Esophagus muscularis mucosa (tissue), 4 donors: ENCODE results near the gene ZSWIM5. TPM values are rescaled to one million over a fixed set of nuclear protein-coding genes. Genes with fewer than 3 reads are reported as not detected.
"Not testable (repeated sequence)": the region's sequence is repeated elsewhere in the genome, so short reads cannot be mapped to it uniquely, and the experiment has no call there.

Experiments
- DNase-seq: peaks from one replicate; pipeline ENCODE4 v3.0.0-alpha.2; 2017; ENCODE audit errors: extremely low spot score
- H3K27ac ChIP-seq, 4 donors: fragments of 200-600 bp; sonication (generic); replicated peaks in 1 of 4; 1 replicate in 3 of 4; 2 replicates in 1 of 4; pipeline ENCODE4 v1.5.1; 2016 to 2019; ENCODE audit warnings: mild to moderate bottlenecking in 1 of 4
- H3K27me3 ChIP-seq, 4 donors: fragments of 200-600 bp; sonication (generic); one replicate each; pipeline versions ENCODE4 v1.5.1 to v1.6.0; 2016 to 2019
- H3K36me3 ChIP-seq, 4 donors: fragments of 200-600 bp; sonication (generic); one replicate each; pipeline ENCODE4 v1.5.1; 2016 to 2019
- H3K4me1 ChIP-seq, 4 donors: fragments of 200-600 bp; sonication (generic); one replicate each; pipeline ENCODE4 v1.5.1; 2016 to 2019
- H3K4me3 ChIP-seq, 4 donors: fragments of 200-600 bp; sonication (generic); 1 replicate in 2 of 4; 2 replicates in 2 of 4; pipeline ENCODE4 v1.5.1; 2016 to 2019; ENCODE audit warnings: mild to moderate bottlenecking in 4 of 4, moderate library complexity in 1 of 4
- H3K9me3 ChIP-seq, 4 donors: fragments of 200-600 bp; sonication (generic); 1 replicate in 3 of 4; 2 replicates in 1 of 4; pipeline ENCODE4 v1.5.1; 2016 to 2019
- EP300 ChIP-seq: sonication (generic); formaldehyde crosslinking; IDR thresholded peaks from one replicate; pipeline ENCODE4 v1.6.1; 2017; ENCODE audit warnings: antibody characterized with exemption
- POLR2A ChIP-seq: fragments of 450-650 bp; IDR thresholded peaks from one replicate; pipeline ENCODE4 v1.6.1; 2017; ENCODE audit warnings: antibody characterized with exemption, moderate library complexity, mild to moderate bottlenecking, low read depth
- POLR2AphosphoS5 ChIP-seq, 2 donors: sonication (generic); formaldehyde crosslinking; IDR thresholded peaks; one replicate each; pipeline ENCODE4 v1.6.1; 2017; ENCODE audit warnings: antibody characterized with exemption in 2 of 2
- WGBS: methylation state at CpG from one replicate; pipeline ENCODE4 v1.1.5; 2018; 5-methylcytosine and 5-hydroxymethylcytosine counted together
- intact Hi-C: fragments of 100-400 bp; cut with DNase I; formaldehyde crosslinking; loops from one replicate; pipeline ENCODE4 v1.15.1; 2023
- total RNA-seq, 4 donors: library from RNA; depleted of rRNA; stranded (reverse); fragments of >200 nt; gene quantifications; one replicate each; pipeline versions ENCODE4 v1.1.0 to v1.2.1, GENCODE V29; 2016
- TF ChIP-seq, protein P1 (sequence below), 3 experiments: fragments of 200-600 bp in 2 of 3; fragments of 450-650 bp in 1 of 3; sonication (generic) in 2 of 3; IDR thresholded peaks; one replicate each; pipeline ENCODE4 v1.5.1; 2017 to 2019; ENCODE audit warnings: antibody characterized with exemption in 3 of 3, mild to moderate bottlenecking in 2 of 3, moderate library complexity in 1 of 3

ZSWIM5 gene
- total RNA-seq, 4 donors from 2014 or later: 3.3 to 6.2 (median 5.3) TPM

DNA sequence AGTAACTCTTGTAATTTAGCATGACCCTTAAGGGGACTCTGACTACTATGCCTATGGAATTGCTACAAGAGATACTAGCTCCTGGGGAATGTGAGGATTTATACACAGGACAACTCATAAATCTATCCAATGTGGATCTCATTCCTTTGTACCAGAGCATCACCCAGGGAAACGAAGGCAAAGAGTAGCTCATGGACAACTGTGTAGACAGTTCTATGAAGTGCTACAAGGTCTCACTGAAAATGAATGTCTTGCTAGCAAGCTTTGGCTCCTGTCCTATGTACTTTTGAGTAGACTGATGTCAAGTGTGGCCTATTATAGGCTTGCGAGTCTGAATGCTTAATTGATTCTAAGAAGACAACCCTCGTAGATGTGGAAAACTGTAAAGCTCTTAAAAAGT lies 93.7 kb downstream of the ZSWIM5 start:
- 84% methylated on average over 3 of the region's 3 CpGs for WGBS

DNA sequence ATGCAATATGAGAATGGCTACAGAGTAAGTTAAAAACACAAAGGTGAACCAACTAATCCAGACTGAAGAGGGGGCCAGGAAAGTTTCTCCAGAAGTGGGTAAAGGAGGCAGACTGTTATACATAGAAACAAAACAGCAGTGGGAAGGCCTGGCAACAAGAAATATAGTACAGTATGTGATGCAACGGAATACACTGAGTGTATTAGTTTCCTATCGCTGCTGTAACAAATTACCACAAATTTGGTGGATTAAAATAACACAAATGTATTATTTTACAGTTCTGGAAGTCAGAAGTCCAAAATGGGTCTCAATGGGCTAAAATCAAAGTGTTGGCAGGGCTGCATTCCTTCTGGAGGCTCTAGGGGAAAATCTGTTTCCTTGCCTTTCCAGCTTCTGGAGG lies 95.2 kb downstream of the ZSWIM5 start:
- TF ChIP-seq EP300 (no peak), POLR2A (no peak), POLR2AphosphoS5 (IDR thresholded peaks at IDR 0.05) (no peak)
- TF ChIP-seq, protein P1, sequence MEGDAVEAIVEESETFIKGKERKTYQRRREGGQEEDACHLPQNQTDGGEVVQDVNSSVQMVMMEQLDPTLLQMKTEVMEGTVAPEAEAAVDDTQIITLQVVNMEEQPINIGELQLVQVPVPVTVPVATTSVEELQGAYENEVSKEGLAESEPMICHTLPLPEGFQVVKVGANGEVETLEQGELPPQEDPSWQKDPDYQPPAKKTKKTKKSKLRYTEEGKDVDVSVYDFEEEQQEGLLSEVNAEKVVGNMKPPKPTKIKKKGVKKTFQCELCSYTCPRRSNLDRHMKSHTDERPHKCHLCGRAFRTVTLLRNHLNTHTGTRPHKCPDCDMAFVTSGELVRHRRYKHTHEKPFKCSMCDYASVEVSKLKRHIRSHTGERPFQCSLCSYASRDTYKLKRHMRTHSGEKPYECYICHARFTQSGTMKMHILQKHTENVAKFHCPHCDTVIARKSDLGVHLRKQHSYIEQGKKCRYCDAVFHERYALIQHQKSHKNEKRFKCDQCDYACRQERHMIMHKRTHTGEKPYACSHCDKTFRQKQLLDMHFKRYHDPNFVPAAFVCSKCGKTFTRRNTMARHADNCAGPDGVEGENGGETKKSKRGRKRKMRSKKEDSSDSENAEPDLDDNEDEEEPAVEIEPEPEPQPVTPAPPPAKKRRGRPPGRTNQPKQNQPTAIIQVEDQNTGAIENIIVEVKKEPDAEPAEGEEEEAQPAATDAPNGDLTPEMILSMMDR (IDR thresholded peaks at IDR 0.05): no peak
- H3K4me1 ChIP-seq: no peaks in the 10 kb centered on the region
- H3K27me3 ChIP-seq: no peaks in the 10 kb centered on the region
- WGBS: 92% methylated on average over 2 of the region's 2 CpGs
- intact Hi-C loops: no loop called here
- peaks cover 0 to 4% (median 0%) of the 10 kb centered on the region in 4 donors for H3K9me3 ChIP-seq
- no peaks in the 10 kb centered on the region for H3K36me3 ChIP-seq
- no peak for DNase-seq
- H3K4me3 ChIP-seq: no peak overlapping the region
- H3K27ac ChIP-seq: no peak overlapping the region

More for the DNA sequence above, 93.7 kb downstream of the ZSWIM5 start:
- Histone ChIP-seq H3K36me3 (no peaks in the 10 kb centered on the region), H3K4me3 (no peak overlapping the region), H3K4me1 (peaks cover 0 to 9% (median 4%) of the 10 kb centered on the region in 4 donors), H3K9me3 (peaks cover 0 to 4% (median 0%) of the 10 kb centered on the region in 4 donors), H3K27me3 (no peaks in the 10 kb centered on the region), H3K27ac (no peak overlapping the region)
- no peak for TF ChIP-seq POLR2AphosphoS5 (IDR thresholded peaks at IDR 0.05)
- TF ChIP-seq EP300: no peak
- TF ChIP-seq, protein P1 (IDR thresholded peaks at IDR 0.05): no peak
- no peak for TF ChIP-seq POLR2A
- DNase-seq: no peak
- intact Hi-C loops: no loop called here

DNA sequence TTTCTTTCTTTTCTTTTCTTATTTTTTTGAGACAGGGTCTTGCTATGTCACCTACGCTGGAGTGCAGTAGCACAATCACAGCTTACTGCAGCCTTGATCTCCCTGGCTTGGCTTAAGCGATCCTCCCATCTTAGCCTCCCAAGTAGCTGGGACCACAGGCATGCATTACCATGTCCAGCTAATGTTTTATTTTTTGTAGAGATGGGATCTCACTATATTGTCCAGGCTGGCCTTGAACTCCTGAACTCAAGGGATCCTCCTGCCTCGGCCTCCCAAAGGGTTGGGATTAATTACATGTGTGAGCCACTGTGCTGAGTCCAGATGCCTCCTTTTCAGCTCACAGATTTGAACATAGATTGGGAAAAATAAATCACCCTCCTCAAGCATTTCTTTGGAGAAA lies 98.6 kb downstream of the ZSWIM5 start:
- Histone ChIP-seq H3K9me3 (peaks cover 0 to 4% (median 0%) of the 10 kb centered on the region in 4 donors), H3K36me3 (no peaks in the 10 kb centered on the region), H3K4me1 (peaks cover 0 to 3% (median 0%) of the 10 kb centered on the region in 4 donors), H3K4me3 (no peak overlapping the region), H3K27ac (no peak overlapping the region), H3K27me3 (no peaks in the 10 kb centered on the region)
- 89% methylated on average over 3 of the region's 3 CpGs for WGBS
- DNase-seq: no peak
- intact Hi-C loops: no loop called here
- TF ChIP-seq, protein P1 (IDR thresholded peaks at IDR 0.05): no peak
- no peak for TF ChIP-seq EP300
- TF ChIP-seq POLR2A: no peak
- no peak for TF ChIP-seq POLR2AphosphoS5 (IDR thresholded peaks at IDR 0.05)

DNA sequence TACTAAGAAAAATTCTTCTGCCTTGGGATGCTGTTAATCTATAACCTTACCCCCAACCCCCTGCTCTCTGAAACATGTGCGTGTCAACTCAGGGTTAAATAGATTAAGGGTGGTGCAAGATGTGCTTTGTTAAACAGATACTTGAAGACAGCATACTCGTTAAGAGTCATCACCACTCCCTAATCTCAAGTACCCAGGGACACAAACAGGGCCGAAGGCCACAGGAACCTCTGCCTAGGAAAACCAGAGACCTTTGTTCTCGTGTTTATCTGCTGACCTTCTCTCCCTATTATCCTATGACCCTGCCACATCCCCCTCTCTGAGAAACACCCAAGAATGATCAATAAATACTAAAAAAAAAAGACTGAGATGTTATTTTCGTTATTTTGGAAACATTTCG lies 99.5 kb downstream of the ZSWIM5 start:
- H3K27ac ChIP-seq, H3K36me3 ChIP-seq, intact Hi-C loops, H3K27me3 ChIP-seq, DNase-seq, H3K9me3 ChIP-seq, H3K4me3 ChIP-seq, H3K4me1 ChIP-seq: not testable (repeated sequence)
- WGBS: 92% methylated on average over 6 of the region's 6 CpGs

DNA sequence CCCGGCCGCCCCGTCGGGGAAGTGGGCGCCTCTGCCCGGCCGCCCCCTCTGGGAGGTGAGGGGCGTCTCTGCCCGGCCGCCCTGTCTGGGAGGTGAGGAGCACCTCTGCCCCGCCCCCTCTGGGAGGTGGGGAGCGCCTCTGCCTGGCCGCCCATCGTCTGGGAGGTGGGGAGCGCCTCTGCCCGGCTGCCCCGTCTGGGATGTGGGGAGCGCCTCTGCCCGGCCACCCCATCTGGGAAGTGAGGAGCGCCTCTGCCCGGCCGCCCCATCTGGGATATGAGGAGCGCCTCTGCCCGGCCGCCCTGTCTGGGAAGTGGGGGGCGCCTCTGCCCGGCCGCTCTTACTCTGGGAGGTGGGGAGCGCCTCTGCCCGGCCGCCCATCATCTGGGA lies 100.3 kb downstream of the ZSWIM5 start:
- intact Hi-C loops, H3K27ac ChIP-seq, H3K4me1 ChIP-seq, H3K27me3 ChIP-seq, H3K4me3 ChIP-seq, H3K36me3 ChIP-seq, H3K9me3 ChIP-seq, DNase-seq: not testable (repeated sequence)
- WGBS: 89% methylated on average over 14 of the region's 31 CpGs

DNA sequence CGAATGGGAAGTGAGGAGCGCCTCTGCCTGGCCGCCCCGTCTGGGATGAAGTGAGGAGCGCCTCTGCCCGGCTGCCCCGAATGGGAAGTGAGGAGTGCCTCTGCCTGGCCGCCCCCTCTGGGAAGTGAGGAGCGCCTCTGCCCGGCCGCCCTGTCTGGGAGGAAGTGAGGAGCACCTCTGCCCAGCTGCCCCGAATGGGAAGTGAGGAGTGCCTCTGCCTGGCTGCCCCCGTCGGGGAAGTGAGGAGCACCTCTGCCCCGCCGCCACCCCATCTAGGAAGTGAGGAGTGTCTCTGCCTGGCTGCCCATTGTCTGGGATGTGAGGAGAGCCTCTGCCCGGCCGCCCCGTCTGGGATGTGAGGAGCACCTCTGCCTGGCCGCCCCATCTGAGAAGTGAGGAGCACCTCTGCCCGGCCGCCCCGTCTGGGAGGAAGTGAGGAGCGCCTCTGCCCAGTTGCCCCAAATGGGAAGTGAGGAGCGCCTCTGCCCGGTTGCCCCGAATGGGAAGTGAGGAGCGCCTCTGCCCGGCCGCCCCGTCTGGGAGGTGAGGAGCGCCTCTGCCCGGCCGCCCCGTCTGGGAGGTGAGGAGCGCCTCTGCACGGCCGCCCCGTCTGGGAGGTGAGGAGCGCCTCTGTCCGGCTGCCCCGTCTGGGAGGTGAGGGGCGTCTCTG lies 100.8 kb downstream of the ZSWIM5 start:
- H3K27ac ChIP-seq, DNase-seq, H3K4me3 ChIP-seq, H3K36me3 ChIP-seq, H3K27me3 ChIP-seq, H3K4me1 ChIP-seq, intact Hi-C loops, H3K9me3 ChIP-seq: not testable (repeated sequence)
- whole genome bisulfite sequencing: 90% methylated on average over 30 of the region's 43 CpGs
